COLO668 (cell line): ENCODE data around the gene PCDH9.
"Not testable (repeated sequence)": the region's sequence is repeated elsewhere in the genome, so short reads cannot be mapped to it uniquely, and the experiment has no call there.

Experiments used
- DNase-seq: peaks from one replicate; lab custom pipeline; 2025; ENCODE audit not compliant: unreplicated experiment; lab: John Stamatoyannopoulos, UW

Gene PCDH9

DNA sequence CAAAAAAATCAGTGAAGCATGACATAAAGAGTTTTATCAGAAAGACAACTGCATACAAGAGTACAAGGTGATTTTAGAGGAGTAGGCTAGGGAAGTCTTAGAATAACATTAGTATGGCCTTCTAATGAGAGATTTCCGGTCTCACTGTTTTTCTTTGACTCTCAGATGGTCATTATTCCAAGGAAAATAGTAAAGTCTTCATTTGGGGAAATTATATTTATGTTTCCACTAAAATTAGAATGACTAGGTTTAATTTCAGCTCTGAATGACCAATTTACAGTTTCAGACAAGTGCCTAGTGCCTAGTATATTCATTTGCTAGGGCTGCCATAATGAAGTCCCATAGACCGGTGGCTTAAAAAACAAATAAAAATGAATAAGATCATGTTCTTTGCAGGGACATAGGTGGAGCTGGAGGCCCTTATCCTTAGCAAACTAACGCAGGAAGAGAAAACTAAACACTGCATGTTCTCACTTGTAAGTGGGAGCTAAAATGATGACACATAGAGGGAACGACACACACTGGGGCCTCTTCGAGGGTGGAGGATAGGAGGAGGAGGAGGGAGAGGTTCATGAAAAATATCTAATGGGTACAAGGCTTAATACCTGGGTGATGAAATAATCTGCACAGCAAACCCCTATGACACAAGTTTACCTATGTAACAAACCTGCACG lies 303.1 kb downstream of the PCDH9 start:
- DNase-seq: no peak

DNA sequence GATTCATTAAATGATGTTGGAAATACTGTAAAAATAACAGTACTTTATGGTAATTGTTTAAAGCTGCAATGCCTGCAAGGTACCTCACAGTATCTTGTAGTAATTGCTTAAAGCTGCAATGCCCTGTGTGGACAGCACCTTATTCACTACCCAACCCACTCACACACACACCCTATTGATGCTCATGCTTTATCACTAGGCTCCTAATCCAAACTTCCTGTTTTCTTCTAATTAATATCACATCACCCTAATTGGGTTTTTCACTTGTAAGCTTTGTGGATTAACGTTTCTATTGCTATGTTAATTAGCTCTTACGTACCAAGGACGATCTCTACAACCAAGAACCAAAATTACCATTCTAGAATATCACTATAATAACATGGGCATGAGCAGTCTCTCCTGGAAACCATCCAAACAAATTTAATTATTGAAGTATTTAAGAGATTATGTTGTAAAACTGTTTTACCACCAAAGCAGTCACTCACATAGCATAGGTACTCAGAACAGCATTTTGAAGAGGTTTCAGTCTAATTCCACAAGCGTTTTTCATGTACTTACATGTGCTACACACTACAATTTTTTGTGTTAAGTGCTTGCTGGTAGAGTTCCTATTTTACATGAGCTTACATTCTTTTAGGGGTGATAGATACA lies 303.8 kb downstream of the PCDH9 start:
- DNase-seq: no peak

DNA sequence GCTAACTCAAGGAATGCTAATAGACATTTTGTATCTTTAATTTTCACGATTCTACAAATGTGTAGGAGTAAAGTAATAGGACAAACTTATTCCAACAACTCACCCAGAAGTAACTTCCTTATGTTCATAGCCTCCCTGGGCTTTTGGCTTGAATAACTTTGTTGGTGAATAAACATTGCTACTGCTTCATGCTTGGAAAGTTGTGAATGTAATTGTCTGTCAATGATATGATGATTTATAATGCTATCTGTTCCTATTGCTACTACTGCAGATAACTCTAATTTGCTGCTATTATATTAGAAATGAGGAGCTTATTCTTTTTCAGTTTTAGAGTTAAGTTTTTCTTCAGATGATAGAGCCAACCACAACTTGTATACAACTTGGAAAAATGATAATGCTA lies 307.7 kb downstream of the PCDH9 start:
- DNase-seq: no peak

DNA sequence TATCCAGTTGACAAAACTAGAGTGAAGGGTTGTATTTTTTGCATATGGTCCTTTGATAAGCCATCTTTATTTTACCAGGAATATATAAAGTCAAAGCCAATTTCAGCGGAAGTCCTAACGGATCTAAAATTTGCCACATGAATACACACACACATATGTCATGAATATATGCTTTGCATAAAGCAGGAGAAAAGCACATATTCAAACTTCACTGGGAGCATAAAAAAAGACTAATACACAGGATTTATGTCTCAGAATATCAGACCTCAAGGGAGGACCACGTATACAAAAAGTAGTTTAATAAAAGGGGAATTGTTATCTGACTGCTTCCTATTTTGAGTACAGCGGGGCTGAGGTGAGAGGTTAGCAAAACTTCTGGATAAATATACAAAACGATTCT lies 308.7 kb downstream of the PCDH9 start:
- no peak for DNase-seq

DNA sequence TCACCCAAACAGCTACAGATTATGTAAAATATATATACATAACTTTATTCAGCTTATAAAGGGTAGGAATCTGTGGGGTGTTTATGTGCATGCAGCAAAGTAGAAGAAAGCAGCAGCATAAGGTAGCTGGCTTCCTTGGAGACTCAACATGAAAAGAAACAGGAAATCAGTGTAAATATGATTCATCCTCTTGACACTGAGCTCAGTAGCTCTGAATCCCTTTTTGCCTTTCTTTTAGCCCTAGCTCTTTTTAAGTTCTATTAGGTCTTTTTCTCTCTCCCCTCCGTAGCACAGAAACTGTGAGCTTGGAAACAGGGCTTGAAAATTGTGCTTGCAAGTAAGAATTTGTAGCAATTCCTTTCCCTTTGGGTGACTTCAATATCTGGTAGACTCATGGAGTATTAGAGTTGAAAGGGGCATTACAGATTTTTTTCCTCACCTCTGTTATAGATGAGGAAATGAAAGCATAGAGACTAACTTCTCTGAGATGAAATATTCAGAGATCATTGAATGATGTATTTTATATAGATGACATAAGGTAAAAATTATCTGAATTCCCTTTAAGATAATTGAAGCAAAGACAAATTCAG lies 314.4 kb downstream of the PCDH9 start:
- no peak for DNase-seq

DNA sequence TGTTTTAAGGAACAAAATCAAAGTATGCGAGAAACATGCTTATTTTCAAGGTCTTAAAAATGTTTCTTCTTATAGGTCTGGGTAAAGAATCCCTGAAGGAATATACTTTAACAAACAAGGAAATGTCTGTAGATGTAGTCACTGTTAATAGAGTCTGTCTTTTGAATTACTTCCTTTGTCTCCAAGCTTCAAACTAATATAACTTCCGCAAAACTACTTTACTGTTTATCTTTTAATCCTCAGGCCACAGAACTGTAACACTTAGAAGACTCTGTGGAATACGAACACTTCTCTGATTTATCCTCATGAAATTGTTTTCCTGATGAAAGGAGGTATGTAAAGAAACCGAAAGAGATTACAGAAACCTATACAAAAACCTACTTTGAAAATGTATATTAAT lies 316.0 kb downstream of the PCDH9 start:
- DNase-seq: no peak

DNA sequence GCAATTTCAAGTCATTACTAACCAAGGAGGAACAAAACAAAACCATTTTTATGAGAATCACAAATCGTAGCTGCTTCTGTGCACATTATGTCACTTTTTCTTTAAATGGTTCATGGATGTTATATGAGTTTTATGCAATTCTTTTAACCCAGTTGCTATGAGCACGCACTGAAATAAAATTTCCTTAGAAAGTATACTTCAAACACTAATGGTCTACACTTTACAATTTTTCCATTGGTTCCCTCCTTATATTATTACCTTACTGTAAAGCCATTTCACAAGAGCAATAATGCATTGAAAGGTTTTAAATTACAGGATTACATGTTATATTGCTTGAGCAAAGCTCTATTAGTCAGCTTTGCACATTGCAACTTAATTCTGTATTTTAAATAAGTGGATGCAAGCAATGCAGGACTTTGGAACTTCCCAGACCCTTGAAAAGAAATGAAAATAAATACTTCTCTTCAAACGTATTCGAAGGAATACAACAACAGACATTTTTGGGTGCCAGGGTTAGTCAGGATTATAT lies 318.7 kb downstream of the PCDH9 start:
- DNase-seq: no peak

DNA sequence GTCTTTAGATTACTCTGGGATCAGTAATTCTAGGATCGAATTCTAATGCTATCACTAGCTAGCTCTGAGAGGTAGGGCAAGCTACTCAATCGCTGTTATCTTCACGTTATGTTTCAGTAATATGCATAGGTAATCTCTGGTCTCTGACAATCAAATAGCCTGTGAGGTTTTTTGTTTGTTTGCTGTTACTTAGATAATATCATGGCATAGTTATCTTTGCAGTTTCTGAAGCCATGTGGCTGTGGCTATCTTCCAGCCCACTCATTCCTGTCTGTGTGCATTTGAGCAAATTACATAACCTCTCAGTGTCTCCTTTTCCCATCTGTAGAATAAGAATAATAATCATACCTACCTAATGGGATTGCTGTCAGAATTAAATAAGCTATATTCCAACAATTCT lies 330.2 kb downstream of the PCDH9 start:
- DNase-seq: no peak

DNA sequence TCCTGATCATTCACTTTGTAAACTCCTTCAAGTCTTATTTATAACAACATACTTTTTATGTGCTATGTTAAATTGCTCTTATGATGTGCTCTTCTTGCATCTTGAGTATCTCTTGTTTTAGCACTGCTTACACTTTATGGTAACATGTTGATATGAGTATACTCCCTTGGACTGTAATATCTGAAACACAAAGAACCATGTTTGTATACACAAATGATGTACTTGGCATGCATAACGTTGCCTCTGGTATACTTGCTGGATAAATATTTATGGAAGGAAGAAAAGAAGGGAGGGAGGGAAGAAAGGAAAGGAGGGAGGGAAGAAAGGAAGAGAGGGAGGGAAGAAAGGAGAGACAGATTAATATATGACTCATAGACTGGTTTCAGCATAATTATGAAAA lies 333.2 kb downstream of the PCDH9 start:
- no peak for DNase-seq

DNA sequence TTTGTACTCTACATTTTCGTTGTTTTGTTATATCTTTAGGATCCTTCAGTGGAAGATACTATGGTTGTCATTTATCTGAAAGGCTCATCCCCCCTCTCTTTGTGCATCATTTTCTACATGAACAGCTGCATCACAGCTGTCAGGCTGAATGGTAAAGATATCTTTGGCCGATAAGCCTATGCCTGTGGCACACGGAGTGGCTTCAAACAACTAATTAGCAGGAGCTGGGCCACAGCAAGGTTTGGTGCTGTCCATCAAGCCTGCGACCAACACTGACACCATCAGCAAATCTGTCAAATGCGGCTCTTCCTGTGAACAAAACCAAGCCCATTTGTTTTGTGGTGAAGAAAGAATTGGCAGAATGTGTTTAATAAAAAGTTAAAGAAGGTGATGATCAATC lies 334.4 kb downstream of the PCDH9 start:
- DNase-seq: no peak

DNA sequence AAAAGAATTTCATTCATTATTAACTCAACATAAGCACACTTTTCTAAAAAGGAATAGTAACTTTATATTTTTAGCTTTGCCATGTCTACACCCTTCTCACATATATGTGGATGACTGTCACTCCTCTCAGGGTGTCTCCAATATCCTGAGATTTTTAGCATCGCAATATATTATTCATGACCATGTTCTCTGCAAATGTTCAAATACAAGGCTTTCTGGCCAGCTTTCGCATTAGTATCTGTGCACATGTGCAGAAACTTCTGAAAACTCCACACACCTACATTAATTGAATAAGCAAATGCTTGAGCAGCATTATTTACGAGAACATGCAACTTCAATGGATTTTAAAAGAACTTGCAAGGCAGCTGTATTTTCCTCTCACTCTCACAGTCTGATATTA lies 334.8 kb downstream of the PCDH9 start:
- no peak for DNase-seq

DNA sequence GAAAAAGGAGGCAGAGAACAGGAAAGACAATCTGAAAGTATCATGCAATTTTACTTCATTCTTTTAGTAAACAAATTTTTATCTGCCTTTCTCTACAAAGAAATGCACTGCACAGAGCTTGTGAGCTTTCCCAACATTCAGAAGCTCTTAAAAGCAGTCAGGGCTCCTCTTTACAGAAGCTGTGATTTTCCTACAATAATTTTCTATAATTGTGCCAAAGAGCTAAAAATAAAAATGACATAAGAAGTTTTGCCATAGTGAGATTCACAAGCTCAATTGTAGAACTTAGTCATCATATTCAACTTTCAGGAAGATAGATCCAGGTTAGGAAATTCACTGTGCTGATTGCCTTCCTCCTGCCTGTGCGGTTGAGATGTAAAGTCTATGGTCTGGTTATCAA lies 341.4 kb downstream of the PCDH9 start:
- DNase-seq: no peak

DNA sequence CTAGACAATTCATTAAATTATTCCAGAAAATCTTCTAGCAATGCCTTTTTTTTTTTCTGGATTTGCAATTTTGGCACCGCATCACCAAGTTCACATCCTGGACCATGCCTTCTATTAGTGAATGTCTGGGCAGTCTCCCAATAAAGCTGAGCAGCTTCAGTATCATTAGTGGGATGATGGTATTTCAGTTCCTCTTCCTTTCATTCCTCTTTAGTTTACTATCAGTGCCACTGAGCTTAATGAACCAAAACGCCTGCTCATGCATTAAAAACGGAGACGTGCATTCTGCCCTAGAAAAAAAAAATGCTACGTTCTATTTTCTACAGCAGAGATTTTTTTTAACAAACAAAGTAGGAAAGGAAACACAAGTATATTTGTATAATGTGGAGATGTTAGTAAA lies 343.0 kb downstream of the PCDH9 start:
- no peak for DNase-seq

DNA sequence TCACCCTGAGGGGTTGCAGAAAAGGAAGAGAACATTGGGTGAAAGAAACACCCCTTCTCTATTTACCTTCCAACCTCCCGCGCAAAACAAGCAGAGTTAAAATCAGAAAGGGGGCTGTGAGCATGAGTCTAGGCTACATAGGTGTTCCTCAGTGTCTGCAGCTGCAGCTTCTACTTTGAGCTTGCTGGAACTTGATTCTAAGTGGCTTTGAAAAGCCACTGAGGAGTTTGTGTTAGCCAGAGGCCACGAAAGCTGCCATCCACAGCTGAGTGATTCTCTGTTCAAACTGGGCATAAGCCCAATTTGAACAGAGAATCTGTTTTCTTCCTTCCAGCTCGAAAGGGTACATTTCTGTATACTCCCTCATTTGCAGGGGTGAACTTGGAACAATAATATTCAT lies 343.9 kb downstream of the PCDH9 start:
- DNase-seq: no peak

DNA sequence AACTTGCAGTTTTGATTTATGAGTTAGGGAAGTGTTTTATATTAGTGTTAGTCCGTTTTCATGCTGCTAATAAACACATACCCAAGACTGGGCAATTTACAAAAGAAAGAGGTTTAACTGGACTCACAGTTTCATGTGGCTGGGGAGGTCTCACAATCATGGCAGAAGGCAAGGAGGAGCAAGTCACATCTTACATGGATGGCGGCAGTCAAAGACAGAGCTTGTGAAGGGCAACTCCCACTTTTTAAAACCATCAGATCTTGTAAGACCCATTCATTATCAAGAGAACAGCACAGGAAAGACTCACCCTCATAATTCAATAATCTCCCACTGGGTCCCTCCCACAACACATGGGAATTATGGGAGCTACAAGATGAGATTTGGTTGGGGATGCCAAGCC lies 349.0 kb downstream of the PCDH9 start:
- DNase-seq: not testable (repeated sequence)

DNA sequence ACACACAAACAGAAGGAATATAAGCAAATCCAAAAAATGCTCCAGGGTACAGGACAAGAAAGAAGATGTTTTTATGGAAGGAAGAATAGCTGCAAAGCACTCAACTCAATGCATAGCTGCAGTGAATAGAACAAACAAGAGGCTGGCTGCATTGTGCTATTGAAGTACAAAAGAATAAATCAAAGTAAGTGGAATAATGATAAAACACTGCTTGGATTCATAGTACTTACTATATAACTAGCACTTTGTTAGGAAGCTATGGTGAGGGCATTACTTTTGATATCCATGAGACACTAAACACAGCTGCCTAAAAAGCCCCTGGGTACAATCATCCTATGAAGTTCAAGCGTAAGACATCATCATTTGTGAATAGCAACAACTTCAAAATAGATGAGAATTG lies 350.1 kb downstream of the PCDH9 start:
- DNase-seq: no peak

DNA sequence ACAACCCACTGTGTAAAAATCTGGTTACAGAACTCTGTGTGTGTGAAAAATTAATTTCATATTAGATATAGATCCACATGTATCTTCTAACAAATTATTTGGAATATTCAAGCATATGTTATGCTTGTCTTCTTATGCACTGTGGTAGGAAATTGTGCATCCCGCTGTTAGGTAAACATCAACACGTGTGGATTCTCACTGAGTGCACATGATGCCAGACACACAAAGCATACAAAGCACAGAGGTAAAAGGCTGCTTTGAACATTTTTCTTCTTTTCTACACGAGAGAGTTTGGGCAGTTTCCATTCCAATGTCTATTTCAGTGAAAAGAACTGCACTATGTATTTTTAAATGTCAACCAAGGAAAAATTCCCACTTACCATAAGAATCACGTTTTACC lies 354.9 kb downstream of the PCDH9 start:
- no peak for DNase-seq

DNA sequence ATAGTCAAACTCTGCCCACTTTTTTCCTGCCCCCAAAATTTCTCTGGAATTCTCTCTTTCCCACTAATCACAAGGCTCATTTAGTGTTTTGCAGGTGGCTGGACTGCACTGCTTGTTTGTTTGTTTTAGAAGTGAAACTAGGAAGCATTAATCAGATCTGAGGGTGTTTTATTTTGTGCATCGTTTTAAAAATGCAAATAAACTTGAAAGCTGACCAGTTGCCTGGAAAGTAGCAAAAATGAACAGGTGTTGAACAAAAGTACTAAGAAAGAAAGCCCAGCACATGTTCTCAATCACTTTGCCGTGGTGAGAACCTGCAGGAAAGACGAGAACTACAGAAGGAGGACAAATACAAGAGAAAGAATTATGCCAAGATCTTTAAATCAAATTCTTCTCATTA lies 365.5 kb downstream of the PCDH9 start:
- no peak for DNase-seq

DNA sequence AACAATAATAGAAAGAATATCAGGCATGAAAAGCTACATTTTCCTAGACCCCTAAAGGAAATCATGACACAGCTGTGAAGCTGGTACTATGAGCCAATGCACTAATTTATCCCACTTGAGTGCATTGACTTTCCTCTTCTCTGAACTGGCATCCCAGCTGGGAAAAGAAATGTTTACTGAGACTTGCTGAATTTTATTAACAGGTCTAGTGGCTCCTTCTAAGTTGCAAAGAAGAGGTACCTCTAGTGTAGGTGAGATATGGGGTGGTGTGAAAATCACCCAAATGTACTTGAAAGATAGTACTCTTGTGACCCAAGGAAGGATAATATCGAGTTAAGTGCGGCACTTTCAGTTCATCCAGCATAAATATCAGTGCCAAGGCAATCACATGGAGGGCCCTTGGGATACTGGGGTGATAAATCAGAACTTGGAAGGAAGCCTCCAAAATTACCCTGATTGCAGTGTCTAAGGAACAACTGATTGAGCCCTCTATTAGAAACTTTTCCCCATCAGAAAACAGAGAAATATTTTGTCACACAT lies 369.2 kb downstream of the PCDH9 start:
- DNase-seq: no peak

DNA sequence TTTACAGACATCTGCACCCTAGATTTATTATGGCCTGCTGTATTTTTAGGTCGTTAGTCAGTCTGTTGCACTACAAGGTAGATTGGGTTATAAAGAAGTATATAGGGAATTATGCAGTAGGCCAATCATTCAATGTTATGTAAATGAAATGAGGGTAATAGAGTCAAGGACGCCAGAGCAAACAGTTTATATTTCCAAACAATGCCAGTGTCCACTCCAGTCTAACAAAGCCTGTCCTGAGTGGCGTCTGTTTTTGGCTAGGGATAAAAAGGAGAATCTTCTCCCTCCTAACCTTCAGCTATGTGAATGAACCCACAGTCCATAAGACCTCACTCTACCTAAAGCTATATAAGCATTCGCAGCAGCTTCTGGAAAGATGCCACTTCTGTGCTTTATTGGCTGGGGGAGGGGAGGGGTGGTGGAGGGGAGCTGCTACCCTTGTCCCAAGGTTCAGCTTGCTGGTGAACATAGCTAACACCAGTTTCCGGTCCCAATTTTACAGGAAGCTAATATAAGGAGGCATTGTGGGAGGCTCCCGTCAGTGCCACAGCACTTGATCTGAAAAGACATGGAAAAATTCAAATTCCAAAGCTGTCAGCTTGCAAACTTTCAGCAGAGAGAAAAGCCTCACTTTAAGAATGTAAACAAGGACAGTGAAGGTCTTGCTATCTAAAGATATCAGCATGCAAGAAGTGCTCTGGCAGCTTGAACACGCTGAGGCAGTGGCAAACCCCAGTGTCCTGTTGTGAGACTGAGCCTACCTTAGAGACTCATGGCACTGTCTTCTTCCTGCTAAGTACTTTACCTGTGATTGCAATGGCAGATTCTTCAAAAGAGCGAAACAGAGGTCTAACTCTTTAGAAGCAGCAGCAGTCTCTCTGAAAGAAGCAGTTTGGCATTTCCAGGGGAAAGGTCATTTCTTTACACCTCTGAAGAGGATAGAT lies 369.9 kb downstream of the PCDH9 start:
- no peak for DNase-seq

DNA sequence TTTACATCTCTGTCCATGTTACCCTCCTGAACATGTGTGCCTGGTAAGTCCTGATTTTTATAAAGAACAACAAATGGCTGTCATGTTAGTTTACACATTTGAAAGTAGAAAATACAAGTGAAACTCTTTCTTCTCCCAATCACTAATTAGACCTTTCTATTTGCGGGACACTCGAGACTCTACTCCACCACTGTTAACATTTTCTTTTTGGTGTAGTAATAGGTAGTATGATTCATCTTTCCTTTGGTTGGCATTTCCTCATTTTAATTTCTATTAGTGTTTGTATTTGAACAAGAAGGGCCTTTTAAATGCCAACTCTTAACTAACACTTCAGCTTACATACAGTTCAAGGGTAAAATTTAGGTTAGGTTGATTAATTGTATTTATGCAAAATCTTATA lies 371.1 kb downstream of the PCDH9 start:
- no peak for DNase-seq
